ENCODE results near the gene SPAAR.
"Not testable (repeated sequence)": the region's sequence is repeated elsewhere in the genome, so short reads cannot be mapped to it uniquely, and the experiment has no call there.

Gene SPAAR

DNA sequence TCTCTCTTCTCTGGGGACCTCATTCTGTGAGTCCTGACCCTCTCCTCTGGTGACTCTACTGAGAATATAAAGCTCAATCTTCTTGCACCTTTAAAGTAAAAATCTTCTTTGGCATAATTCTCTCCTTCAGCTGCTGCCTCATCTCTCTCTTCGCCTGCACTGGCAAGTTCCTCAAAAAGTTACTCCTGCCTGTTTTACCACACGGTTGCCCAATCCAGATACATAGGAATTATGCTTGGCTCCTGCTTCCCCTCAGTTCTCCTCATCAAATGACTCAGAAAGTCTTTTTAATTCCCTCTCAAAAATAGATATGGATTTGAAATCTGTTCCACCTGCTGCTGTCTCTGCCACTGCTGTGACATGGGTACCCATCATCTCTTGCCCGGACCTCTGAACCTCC, 17.6 kb upstream of the SPAAR start:
- Histone ChIP-seq H3K36me3 (replicated peaks; ENCODE audit: insufficient read depth, low read length) (no peaks in the 10 kb centered on the region), H2AFZ (ENCODE audit: low read length) (peak overlapping the region; percentile 24; the same call in 1 of the 2 replicates), H3K4me1 (ENCODE audit: low read length) (peaks cover 29% of the 10 kb centered on the region), H3K4me3 (ENCODE audit: low read length) (no peak overlapping the region), H3K9me3 (replicated peaks; ENCODE audit: insufficient read depth, low read length) (no peaks in the 10 kb centered on the region), H3K9ac (ENCODE audit: low read length) (no peak overlapping the region), H3K4me2 (ENCODE audit: low read depth, low read length) (no peak overlapping the region), H3K27me3 (replicated peaks; ENCODE audit: insufficient read depth, low read length) (no peaks in the 10 kb centered on the region), H4K20me1 (ENCODE audit: insufficient read depth, low read length) (no peaks in the 10 kb centered on the region), H3K79me2 (ENCODE audit: low read length) (no peaks in the 10 kb centered on the region), H3K27ac (ENCODE audit: low read length) (no peak overlapping the region), H3K9me2 (replicated peaks; ENCODE audit: insufficient read depth, low read length) (no peaks in the 10 kb centered on the region), H3F3A (ENCODE audit: insufficient read depth, low read length) (0 out of 2 replicates have a peak, but pooled peaks cover 5% of the 10 kb centered on the region)
- no peak for TF ChIP-seq EZH2phosphoT487 (IDR thresholded peaks at IDR 0.05; ENCODE audit: low read length)
- TF ChIP-seq, protein P1, sequence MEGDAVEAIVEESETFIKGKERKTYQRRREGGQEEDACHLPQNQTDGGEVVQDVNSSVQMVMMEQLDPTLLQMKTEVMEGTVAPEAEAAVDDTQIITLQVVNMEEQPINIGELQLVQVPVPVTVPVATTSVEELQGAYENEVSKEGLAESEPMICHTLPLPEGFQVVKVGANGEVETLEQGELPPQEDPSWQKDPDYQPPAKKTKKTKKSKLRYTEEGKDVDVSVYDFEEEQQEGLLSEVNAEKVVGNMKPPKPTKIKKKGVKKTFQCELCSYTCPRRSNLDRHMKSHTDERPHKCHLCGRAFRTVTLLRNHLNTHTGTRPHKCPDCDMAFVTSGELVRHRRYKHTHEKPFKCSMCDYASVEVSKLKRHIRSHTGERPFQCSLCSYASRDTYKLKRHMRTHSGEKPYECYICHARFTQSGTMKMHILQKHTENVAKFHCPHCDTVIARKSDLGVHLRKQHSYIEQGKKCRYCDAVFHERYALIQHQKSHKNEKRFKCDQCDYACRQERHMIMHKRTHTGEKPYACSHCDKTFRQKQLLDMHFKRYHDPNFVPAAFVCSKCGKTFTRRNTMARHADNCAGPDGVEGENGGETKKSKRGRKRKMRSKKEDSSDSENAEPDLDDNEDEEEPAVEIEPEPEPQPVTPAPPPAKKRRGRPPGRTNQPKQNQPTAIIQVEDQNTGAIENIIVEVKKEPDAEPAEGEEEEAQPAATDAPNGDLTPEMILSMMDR (IDR thresholded peaks at IDR 0.05; ENCODE audit: low read length): no peak
- TF ChIP-seq EZH2 (optimal IDR thresholded peaks at IDR 0.05; ENCODE audit: low read depth, low read length): no peak
- DNase-seq: no peak

- Histone ChIP-seq H3K4me1 (ENCODE audit: low read length) (peaks cover 30% of the 10 kb centered on the region), H3F3A (ENCODE audit: insufficient read depth, low read length) (0 out of 2 replicates have a peak, but pooled peaks cover 5% of the 10 kb centered on the region), H3K9me3 (replicated peaks; ENCODE audit: insufficient read depth, low read length) (no peaks in the 10 kb centered on the region), H3K36me3 (replicated peaks; ENCODE audit: insufficient read depth, low read length) (no peaks in the 10 kb centered on the region), H3K4me3 (ENCODE audit: low read length) (no peak overlapping the region), H3K27me3 (replicated peaks; ENCODE audit: insufficient read depth, low read length) (no peaks in the 10 kb centered on the region), H2AFZ (ENCODE audit: low read length) (peak overlapping the region; percentile 24; the same call in 1 of the 2 replicates), H3K4me2 (ENCODE audit: low read depth, low read length) (peak overlapping the region; percentile 27; the same call in 1 of the 2 replicates), H4K20me1 (ENCODE audit: insufficient read depth, low read length) (no peaks in the 10 kb centered on the region), H3K79me2 (ENCODE audit: low read length) (no peaks in the 10 kb centered on the region), H3K27ac (ENCODE audit: low read length) (no peak overlapping the region), H3K9ac (ENCODE audit: low read length) (no peak overlapping the region), H3K9me2 (replicated peaks; ENCODE audit: insufficient read depth, low read length) (no peaks in the 10 kb centered on the region)
- TF ChIP-seq EZH2 (optimal IDR thresholded peaks at IDR 0.05; ENCODE audit: low read depth, low read length) (no peak), EZH2phosphoT487 (IDR thresholded peaks at IDR 0.05; ENCODE audit: low read length) (no peak)
- TF ChIP-seq, protein P1 (IDR thresholded peaks at IDR 0.05; ENCODE audit: low read length): no peak
- no peak for DNase-seq
Measured at GRCh38 chr9:35892051-35892450, 17.2 kb upstream of the SPAAR start.

- Histone ChIP-seq H3K36me3 (replicated peaks; ENCODE audit: insufficient read depth, low read length) (no peaks in the 10 kb centered on the region), H3K27me3 (replicated peaks; ENCODE audit: insufficient read depth, low read length) (no peaks in the 10 kb centered on the region), H3K9ac (ENCODE audit: low read length) (no peak overlapping the region), H4K20me1 (ENCODE audit: insufficient read depth, low read length) (no peaks in the 10 kb centered on the region), H3K9me3 (replicated peaks; ENCODE audit: insufficient read depth, low read length) (no peaks in the 10 kb centered on the region), H3K4me2 (ENCODE audit: low read depth, low read length) (no peak overlapping the region), H3K9me2 (replicated peaks; ENCODE audit: insufficient read depth, low read length) (no peaks in the 10 kb centered on the region), H3K4me3 (ENCODE audit: low read length) (no peak overlapping the region), H3K27ac (ENCODE audit: low read length) (no peak overlapping the region), H2AFZ (ENCODE audit: low read length) (no peak overlapping the region), H3K79me2 (ENCODE audit: low read length) (no peaks in the 10 kb centered on the region), H3F3A (ENCODE audit: insufficient read depth, low read length) (peaks cover 12% of the 10 kb centered on the region; the same call in 1 of the 2 replicates), H3K4me1 (ENCODE audit: low read length) (peaks cover 45% of the 10 kb centered on the region)
- DNase-seq: no peak
- TF ChIP-seq EZH2phosphoT487 (IDR thresholded peaks at IDR 0.05; ENCODE audit: low read length) (no peak), EZH2 (optimal IDR thresholded peaks at IDR 0.05; ENCODE audit: low read depth, low read length) (no peak)
- TF ChIP-seq, protein P1 (IDR thresholded peaks at IDR 0.05; ENCODE audit: low read length): no peak
Measured at GRCh38 chr9:35896570-35896969, 12.7 kb upstream of the SPAAR start.

DNA sequence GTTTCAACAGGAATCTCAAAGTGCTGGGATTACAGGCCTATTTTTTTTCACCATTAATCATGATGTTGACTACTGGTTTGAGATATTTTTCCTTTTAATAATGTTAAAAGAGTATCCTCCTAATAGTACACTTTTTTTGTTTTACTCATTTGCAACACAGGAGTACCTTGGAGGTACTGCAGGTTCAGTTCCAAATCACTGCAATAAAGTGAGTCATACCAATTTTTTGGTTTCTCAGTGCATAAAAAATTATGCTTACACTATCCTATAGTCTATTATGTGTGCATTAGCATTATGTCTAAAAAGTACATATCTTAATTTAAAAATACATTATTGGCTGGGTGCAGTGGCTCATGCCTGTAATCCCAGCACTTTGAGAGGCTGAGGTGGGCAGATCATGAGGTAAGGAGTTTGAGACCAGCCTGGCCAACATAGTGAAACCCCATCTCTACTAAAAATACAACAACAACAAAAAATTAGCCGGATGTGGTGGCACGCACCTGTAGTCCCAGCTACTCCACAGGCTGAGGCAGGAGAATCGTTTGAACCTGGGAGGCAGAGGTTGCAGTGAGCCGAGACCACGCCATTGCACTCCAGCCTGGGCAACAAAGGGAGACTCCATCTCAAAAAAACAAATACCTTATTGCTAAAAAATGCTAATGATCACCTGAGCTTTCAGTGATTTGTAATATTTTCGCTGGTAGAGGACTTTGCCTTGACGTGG, 11.8 kb upstream of the SPAAR start:
- not testable (repeated sequence) for H3K27me3 ChIP-seq (replicated peaks; ENCODE audit: insufficient read depth, low read length); H4K20me1 ChIP-seq (ENCODE audit: insufficient read depth, low read length); H3K9me2 ChIP-seq (replicated peaks; ENCODE audit: insufficient read depth, low read length); H3K79me2 ChIP-seq (ENCODE audit: low read length); H3K36me3 ChIP-seq (replicated peaks; ENCODE audit: insufficient read depth, low read length); H3K4me3 ChIP-seq (ENCODE audit: low read length); H3K9me3 ChIP-seq (replicated peaks; ENCODE audit: insufficient read depth, low read length)
- H3F3A ChIP-seq (ENCODE audit: insufficient read depth, low read length): peaks cover 12% of the 10 kb centered on the region; the same call in 1 of the 2 replicates
- peak overlapping the region; percentile 40 for H3K4me2 ChIP-seq (ENCODE audit: low read depth, low read length)
- H2AFZ ChIP-seq (ENCODE audit: low read length): 0 out of 2 replicates have a peak overlapping the region, but pooled peaks have one; percentile 15
- peak; percentile 62 for DNase-seq
- peak overlapping the region; percentile 6; the same call in 1 of the 2 replicates for H3K9ac ChIP-seq (ENCODE audit: low read length)
- H3K4me1 ChIP-seq (ENCODE audit: low read length): peaks cover 36% of the 10 kb centered on the region
- H3K27ac ChIP-seq (ENCODE audit: low read length): peak overlapping the region; percentile 63; the same call in 1 of the 2 replicates
